Body of pancreas (tissue), 4 donors: ENCODE results near the gene SPACDR. TPM values are rescaled to one million over a fixed set of nuclear protein-coding genes. Genes with fewer than 3 reads are reported as not detected.

ENCODE experiments used
- ATAC-seq: fragments of 150-250 bp; one replicate; pipeline ENCODE4 v1.9.1; 2016
- DNase-seq, 4 donors: peaks; one replicate each; pipeline ENCODE4 v3.0.0-alpha.2; 2019
- H3K27ac ChIP-seq, 4 donors: fragments of 200-600 bp; sonication (generic); 1 replicate in 3 of 4; 2 replicates in 1 of 4; pipeline versions ENCODE4 v1.5.1 to v1.6.1; 2016 to 2019; ENCODE audit warnings: mild to moderate bottlenecking in 1 of 4, mixed read lengths in 1 of 4, moderate library complexity in 1 of 4
- H3K27me3 ChIP-seq, 2 donors: fragments of 200-600 bp; sonication (generic); one replicate each; pipeline ENCODE4 v1.6.0; 2016; ENCODE audit warnings: mild to moderate bottlenecking in 1 of 2
- H3K36me3 ChIP-seq, 2 donors: fragments of 200-600 bp; sonication (generic); replicated peaks in 1 of 2; 2 replicates each; pipeline ENCODE4 v1.5.1; 2016; ENCODE audit warnings: low read depth in 2 of 2; ENCODE audit not compliant: insufficient read depth in 1 of 2
- H3K4me1 ChIP-seq: fragments of 200-600 bp; sonication (generic); one replicate; pipeline ENCODE4 v1.6.0; 2016
- H3K4me3 ChIP-seq, 2 donors: fragments of 200-600 bp; sonication (generic); 1 replicate in 1 of 2; 2 replicates in 1 of 2; pipeline ENCODE4 v1.5.1; 2016 to 2019
- H3K9me3 ChIP-seq, 3 donors: fragments of 200-600 bp; sonication (generic); 1 replicate in 2 of 3; 2 replicates in 1 of 3; pipeline ENCODE4 v1.5.1; 2016
- POLR2A ChIP-seq, 3 donors: fragments of 450-650 bp; IDR thresholded peaks; one replicate each; pipeline ENCODE4 v1.6.1; 2016; ENCODE audit warnings: antibody characterized with exemption in 3 of 3, mild to moderate bottlenecking in 2 of 3
- WGBS, 2 donors: methylation state at CpG; one replicate each; pipeline ENCODE4 v1.1.5; 2017; 5-methylcytosine and 5-hydroxymethylcytosine counted together
- intact Hi-C: fragments of 100-400 bp; cut with DNase I; formaldehyde crosslinking; loops from one replicate; pipeline ENCODE4 v1.15.1; 2023
- total RNA-seq, 2 donors: library from RNA; depleted of rRNA; stranded (reverse); fragments of >200 nt; gene quantifications; one replicate each; pipeline ENCODE4 v1.1.0, GENCODE V29; 2016
- TF ChIP-seq, protein P1 (sequence below), 7 experiments: fragments of 450-650 bp in 4 of 7; fragments of 200-600 bp in 3 of 7; sonication (generic) in 3 of 7; IDR thresholded peaks; one replicate each; pipeline ENCODE4 v1.5.1; 2016 to 2019; ENCODE audit warnings: antibody characterized with exemption in 7 of 7

SPACDR gene
- total RNA-seq, 2 donors from 2014 or later = 1.0 TPM; not detected in 1

- DNase-seq = peak in 1 of 4 donors; percentile 26
- H3K4me3 ChIP-seq = no peak overlapping the region
- ATAC-seq = no peak
- intact Hi-C loops = loop anchor here (10.0 kb wide), 1 partner anchor 212 kb away; no protein-coding TSS in a partner anchor
- no peaks in the 10 kb centered on the region for H3K27me3 ChIP-seq
- no peaks in the 10 kb centered on the region for H3K36me3 ChIP-seq
- peak overlapping the region in 2 of 4 donors; percentile 0 to 45 for H3K27ac ChIP-seq
- TF ChIP-seq POLR2A (IDR thresholded peaks at IDR 0.05) = no peak
- TF ChIP-seq, protein P1, sequence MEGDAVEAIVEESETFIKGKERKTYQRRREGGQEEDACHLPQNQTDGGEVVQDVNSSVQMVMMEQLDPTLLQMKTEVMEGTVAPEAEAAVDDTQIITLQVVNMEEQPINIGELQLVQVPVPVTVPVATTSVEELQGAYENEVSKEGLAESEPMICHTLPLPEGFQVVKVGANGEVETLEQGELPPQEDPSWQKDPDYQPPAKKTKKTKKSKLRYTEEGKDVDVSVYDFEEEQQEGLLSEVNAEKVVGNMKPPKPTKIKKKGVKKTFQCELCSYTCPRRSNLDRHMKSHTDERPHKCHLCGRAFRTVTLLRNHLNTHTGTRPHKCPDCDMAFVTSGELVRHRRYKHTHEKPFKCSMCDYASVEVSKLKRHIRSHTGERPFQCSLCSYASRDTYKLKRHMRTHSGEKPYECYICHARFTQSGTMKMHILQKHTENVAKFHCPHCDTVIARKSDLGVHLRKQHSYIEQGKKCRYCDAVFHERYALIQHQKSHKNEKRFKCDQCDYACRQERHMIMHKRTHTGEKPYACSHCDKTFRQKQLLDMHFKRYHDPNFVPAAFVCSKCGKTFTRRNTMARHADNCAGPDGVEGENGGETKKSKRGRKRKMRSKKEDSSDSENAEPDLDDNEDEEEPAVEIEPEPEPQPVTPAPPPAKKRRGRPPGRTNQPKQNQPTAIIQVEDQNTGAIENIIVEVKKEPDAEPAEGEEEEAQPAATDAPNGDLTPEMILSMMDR (IDR thresholded peaks at IDR 0.05) = no peak
- no peaks in the 10 kb centered on the region for H3K9me3 ChIP-seq
- 66 to 72% methylated on average over 14 of the region's 14 CpGs for WGBS, 2 donors
- peaks cover 53% of the 10 kb centered on the region for H3K4me1 ChIP-seq
Observed at GRCh38 chr7:100472854-100473499, 8.9 kb upstream of the SPACDR start.

DNA sequence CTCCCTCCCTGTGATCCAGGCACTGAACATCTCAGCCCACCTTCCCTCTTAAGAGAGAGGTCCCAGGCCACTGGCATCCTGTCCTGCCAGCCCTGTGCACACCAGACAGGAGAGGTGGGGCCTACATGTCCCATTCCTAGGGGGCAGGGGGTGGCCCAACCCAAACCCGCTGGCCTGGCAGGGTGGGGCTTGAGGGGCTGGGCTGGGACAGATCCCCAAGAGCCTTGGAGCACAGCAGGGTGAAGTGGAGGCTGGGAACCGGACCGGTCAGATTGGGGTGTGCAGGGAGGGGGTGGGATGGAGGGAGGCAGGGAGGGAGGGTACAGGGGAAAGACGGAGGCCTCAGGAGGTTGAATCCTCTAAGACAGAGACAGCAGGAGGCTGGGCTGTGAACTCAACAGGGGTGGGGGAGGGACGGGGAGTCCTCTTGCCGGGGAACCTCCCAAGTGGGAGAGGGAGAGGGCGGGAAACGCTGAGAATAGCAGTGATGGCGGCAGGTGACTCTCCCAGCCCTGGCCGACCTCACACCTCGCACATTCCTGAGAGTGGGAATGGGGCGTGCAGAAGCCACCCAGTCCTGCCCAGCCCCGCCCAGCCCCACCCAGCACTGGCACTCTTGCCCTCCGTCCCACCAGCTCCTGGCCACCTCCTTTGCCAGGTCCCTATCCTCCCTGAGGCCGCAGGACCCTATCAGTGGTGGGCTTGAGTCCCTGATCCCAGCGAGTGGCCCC is 8.2 kb upstream of the SPACDR start:
- TF ChIP-seq POLR2A (IDR thresholded peaks at IDR 0.05) = no peak
- TF ChIP-seq, protein P1 (IDR thresholded peaks at IDR 0.05) = no peak
- no peak for DNase-seq
- peak overlapping the region in 2 of 4 donors; percentile 21 to 45 for H3K27ac ChIP-seq
- H3K4me1 ChIP-seq = peaks cover 50% of the 10 kb centered on the region
- H3K36me3 ChIP-seq = no peaks in the 10 kb centered on the region
- H3K9me3 ChIP-seq = no peaks in the 10 kb centered on the region
- H3K4me3 ChIP-seq = no peak overlapping the region
- intact Hi-C loops = loop anchor here (10.0 kb wide), 1 partner anchor 213 kb away; no protein-coding TSS in a partner anchor
- no peak for ATAC-seq
- 76 to 82% methylated on average over 13 to 16 of the region's 16 CpGs for WGBS, 2 donors
- no peaks in the 10 kb centered on the region for H3K27me3 ChIP-seq

DNA sequence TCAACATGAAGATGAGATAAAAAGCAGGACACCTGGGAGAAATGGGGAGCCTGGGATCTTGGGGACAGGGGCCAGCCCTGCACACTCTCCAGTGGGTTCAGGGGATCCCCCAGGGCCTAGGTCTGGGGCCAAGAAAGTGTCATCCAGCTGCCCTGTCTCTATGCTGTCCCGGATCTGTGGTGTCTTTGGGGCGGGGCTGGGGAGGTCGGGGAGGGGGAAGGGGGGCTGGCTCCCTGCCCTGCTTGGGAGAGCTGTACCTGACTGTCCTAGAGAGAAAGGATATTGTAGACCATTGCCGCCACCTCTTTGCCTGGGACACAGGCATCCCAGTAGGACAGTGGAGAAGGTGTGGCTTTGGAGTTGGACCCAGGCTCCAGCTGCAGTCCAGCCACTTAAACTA is 7.0 kb upstream of the SPACDR start:
- Histone ChIP-seq H3K27me3 (no peaks in the 10 kb centered on the region), H3K27ac (no peak overlapping the region), H3K9me3 (no peaks in the 10 kb centered on the region), H3K4me3 (no peak overlapping the region), H3K4me1 (peaks cover 47% of the 10 kb centered on the region), H3K36me3 (no peaks in the 10 kb centered on the region)
- intact Hi-C loops = loop anchor here (10.0 kb wide), 1 partner anchor 214 kb away; no protein-coding TSS in a partner anchor
- no peak for DNase-seq
- no peak for TF ChIP-seq POLR2A (IDR thresholded peaks at IDR 0.05)
- TF ChIP-seq, protein P1 (IDR thresholded peaks at IDR 0.05) = no peak
- no peak for ATAC-seq
- WGBS, 2 donors = 34 to 50% methylated on average over 2 to 4 of the region's 4 CpGs

- ATAC-seq = peak; percentile 76
- intact Hi-C loops = loop anchor here (2.0 to 10.0 kb wide), 2 partner anchors 91 to 215 kb away; no protein-coding TSS in a partner anchor
- Histone ChIP-seq H3K36me3 (no peaks in the 10 kb centered on the region), H3K4me1 (peaks cover 49% of the 10 kb centered on the region), H3K27me3 (no peaks in the 10 kb centered on the region), H3K9me3 (no peaks in the 10 kb centered on the region), H3K27ac (peak overlapping the region in 3 of 4 donors; percentile 27 to 66 (median 60)), H3K4me3 (no peak overlapping the region)
- DNase-seq = peak; percentile 88 to 94 (median 91)
- TF ChIP-seq POLR2A (IDR thresholded peaks at IDR 0.05) = no peak
- TF ChIP-seq, protein P1 (IDR thresholded peaks at IDR 0.05) = peak; percentile 90 to 99 (median 96)
- WGBS, 2 donors = 25% methylated on average over 11 to 13 of the region's 13 CpGs
Observed at GRCh38 chr7:100469227-100470044, 5.4 kb upstream of the SPACDR start.
